K562 (cell line): ENCODE data around the gene EYA3. TPM values are rescaled to one million over a fixed set of nuclear protein-coding genes. Genes with fewer than 3 reads are reported as not detected.
A peak's percentile ranks its signal among the peaks of the same experiment; 100 is the strongest.

ENCODE experiments used
- CEBPB ChIP-seq: fragments of 450-650 bp; IDR thresholded peaks from 2 replicates; pipeline ENCODE4 v1.6.1; 2016; ENCODE audit warnings: missing genetic modification characterization, missing compliant biosample characterization
- FOSL1 ChIP-seq: fragments of 200-800 bp; sonication (Bioruptor generic); conservative IDR thresholded peaks from 2 replicates; pipeline ENCODE4 v1.6.1; 2016; ENCODE audit warnings: missing genetic modification characterization, missing compliant biosample characterization
- FOXM1 ChIP-seq, 2 experiments: fragments of 450-650 bp in 1 of 2; sonication (generic) in 1 of 2; formaldehyde crosslinking in 1 of 2; IDR thresholded peaks; 2 replicates each; pipeline versions ENCODE4 v1.6.1 to v1.9.0; 2017 to 2022; ENCODE audit warnings: low read depth in 2 of 2, mild to moderate bottlenecking in 2 of 2, missing genetic modification reagents in 1 of 2, moderate library complexity in 1 of 2
- HIVEP1 ChIP-seq: fragments of 250-450 bp; sonication (Bioruptor Pico); IDR thresholded peaks from 2 replicates; pipeline ENCODE4 v1.4.0; 2020; ENCODE audit warnings: mild to moderate bottlenecking
- IRF2 ChIP-seq: sonication (generic); formaldehyde crosslinking; IDR thresholded peaks from 2 replicates; pipeline ENCODE4 v1.8.1; 2022; ENCODE audit warnings: mild to moderate bottlenecking, missing genetic modification reagents
- MYBL2 ChIP-seq, 2 experiments: fragments of 450-650 bp in 1 of 2; sonication (generic) in 1 of 2; formaldehyde crosslinking in 1 of 2; IDR thresholded peaks; 2 replicates each; pipeline versions ENCODE4 v1.6.1 to v1.8.1; 2017 to 2022; ENCODE audit warnings: borderline replicate concordance in 1 of 2, inconsistent platforms in 1 of 2, low read depth in 1 of 2, mild to moderate bottlenecking in 1 of 2, missing genetic modification reagents in 1 of 2, moderate library complexity in 1 of 2
- POLR2AphosphoS5 ChIP-seq: IDR thresholded peaks from 2 replicates; pipeline ENCODE4 v1.6.1; 2011; ENCODE audit warnings: mild to moderate bottlenecking, low read depth, low read length, moderate library complexity; ENCODE audit not compliant: control insufficient read depth, insufficient read depth
- RBM39 ChIP-seq: fragments of 200-400 bp; formaldehyde crosslinking; optimal IDR thresholded peaks from 2 replicates; pipeline ENCODE3; 2018; ENCODE audit warnings: low read depth, low read length
- SAFB2 ChIP-seq: fragments of 200-400 bp; formaldehyde crosslinking; IDR thresholded peaks from 2 replicates; pipeline ENCODE4 v1.6.1; 2018; ENCODE audit warnings: borderline replicate concordance, low read length, low read depth, moderate library complexity; ENCODE audit not compliant: severe bottlenecking
- TEAD1 ChIP-seq, 2 experiments: fragments of 450-650 bp in 1 of 2; sonication (generic) in 1 of 2; formaldehyde crosslinking; IDR thresholded peaks; 2 replicates each; pipeline versions ENCODE4 v1.4.0 to v1.8.0; 2020 to 2022; ENCODE audit warnings: mild to moderate bottlenecking in 2 of 2, missing genetic modification reagents in 1 of 2
- TEAD4 ChIP-seq, 2 experiments: sonication (generic) in 1 of 2; formaldehyde crosslinking in 1 of 2; IDR thresholded peaks; 2 replicates each; pipeline versions ENCODE4 v1.6.1 to v1.8.0; 2012 to 2022; ENCODE audit warnings: borderline replicate concordance in 1 of 2, inconsistent platforms in 1 of 2, low read length in 1 of 2, mild to moderate bottlenecking in 1 of 2, missing genetic modification reagents in 1 of 2
- XRCC5 ChIP-seq: fragments of 200-400 bp; formaldehyde crosslinking; IDR thresholded peaks from 2 replicates; pipeline ENCODE4 v1.6.1; 2017; ENCODE audit warnings: low read depth, mild to moderate bottlenecking, low read length
- ZNF184 ChIP-seq: sonication (generic); formaldehyde crosslinking; IDR thresholded peaks from 2 replicates; pipeline ENCODE4 v1.5.0; 2020; ENCODE audit warnings: missing genetic modification reagents
- ZNF263 ChIP-seq: sonication (generic); formaldehyde crosslinking; IDR thresholded peaks from 2 replicates; pipeline ENCODE4 v1.8.0; 2022; ENCODE audit warnings: mild to moderate bottlenecking, missing genetic modification reagents, borderline replicate concordance
- ZNF384 ChIP-seq: IDR thresholded peaks from 2 replicates; pipeline ENCODE4 v1.6.1; 2012; ENCODE audit warnings: low read depth, low read length, improper control_type of control experiment
- ZNF561 ChIP-seq: fragments of 450-650 bp; formaldehyde crosslinking; conservative IDR thresholded peaks from 2 replicates; pipeline ENCODE4 v1.4.0; 2020; ENCODE audit warnings: mild to moderate bottlenecking, moderate library complexity
- polyA plus RNA-seq, 8 experiments: library from polyadenylated mRNA; depleted of rRNA in 4 of 8; stranded (reverse) in 5 of 8; unstranded in 3 of 8; fragments of >200 nt; fragmentation: Nextera tagmentation in 2 of 8; fragmentation: Illumina TruSeq in 1 of 8; extraction: Ambion mirVana in 2 of 8; extraction: Trizol in 1 of 8; gene quantifications; 2 replicates each; pipeline versions ENCODE4 v1.2.1 to v1.2.3, GENCODE V29; 2011 to 2014; ENCODE audit warnings: inconsistent platforms in 1 of 8, missing spikeins in 1 of 8
- total RNA-seq, 7 experiments: library from RNA; depleted of rRNA in 6 of 7; stranded (reverse); fragments of >200 nt in 6 of 7; fragmentation: Illumina TruSeq in 2 of 7; extraction: Trizol in 2 of 7; gene quantifications; 2 replicates each; pipeline versions ENCODE4 v1.2.1 to v1.2.3, GENCODE V29; 2011 to 2021; ENCODE audit warnings: low replicate concordance in 1 of 7
- TF ChIP-seq, protein P1 (sequence below), 2 experiments: IDR thresholded peaks in 1 of 2; conservative IDR thresholded peaks in 1 of 2; 2 replicates each; pipeline ENCODE4 v1.6.1; 2016; ENCODE audit warnings: low read depth in 2 of 2, mild to moderate bottlenecking in 1 of 2, missing compliant biosample characterization in 1 of 2, missing genetic modification characterization in 1 of 2, moderate library complexity in 1 of 2
- TF ChIP-seq, protein P2 (sequence below): fragments of 250-450 bp; sonication (Bioruptor Pico); IDR thresholded peaks from 2 replicates; pipeline ENCODE4 v1.4.0; 2020
- TF ChIP-seq, protein P3 (sequence below), 2 experiments: fragments of 450-650 bp in 1 of 2; sonication (generic) in 1 of 2; formaldehyde crosslinking in 1 of 2; IDR thresholded peaks in 1 of 2; conservative IDR thresholded peaks in 1 of 2; 2 replicates each; pipeline versions ENCODE4 v1.6.1 to v1.8.1; 2016 to 2023; ENCODE audit warnings: mild to moderate bottlenecking in 2 of 2, moderate library complexity in 2 of 2, inconsistent platforms in 1 of 2, missing genetic modification reagents in 1 of 2
- TF ChIP-seq, protein P4 (sequence below): fragments of 250-450 bp; sonication (Bioruptor Pico); IDR thresholded peaks from 2 replicates; pipeline ENCODE4 v1.5.1; 2021; ENCODE audit warnings: mild to moderate bottlenecking

EYA3 gene
- total and polyA plus RNA-seq, 9 of the 15 experiments (the other 6 are each of a cell fraction or from before 2014, with no cell fraction given) = 21.7 to 64.0 (median 43.6) TPM

DNA sequence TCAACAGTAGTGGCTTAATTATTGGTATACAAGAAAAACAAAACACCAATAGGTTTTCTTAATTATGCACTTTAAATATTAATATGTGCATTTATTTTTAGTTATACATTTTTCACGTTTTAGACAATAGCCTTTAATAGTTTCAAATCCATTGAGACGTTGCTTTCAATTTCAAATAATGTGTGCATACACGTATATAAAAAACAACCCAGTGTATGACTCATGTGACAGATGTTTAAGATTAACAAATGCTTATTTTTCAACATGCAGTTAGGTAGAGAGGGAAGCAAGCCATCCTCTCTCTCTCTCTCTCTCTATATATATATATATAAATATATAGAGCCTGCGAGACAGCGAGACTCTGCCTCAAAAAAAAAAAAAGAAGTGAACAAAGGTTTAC is 24.3 kb downstream of the EYA3 start (continued):
- TF ChIP-seq ZNF384 = no peak
- no peak for TF ChIP-seq RBM39
- TF ChIP-seq, protein P1, sequence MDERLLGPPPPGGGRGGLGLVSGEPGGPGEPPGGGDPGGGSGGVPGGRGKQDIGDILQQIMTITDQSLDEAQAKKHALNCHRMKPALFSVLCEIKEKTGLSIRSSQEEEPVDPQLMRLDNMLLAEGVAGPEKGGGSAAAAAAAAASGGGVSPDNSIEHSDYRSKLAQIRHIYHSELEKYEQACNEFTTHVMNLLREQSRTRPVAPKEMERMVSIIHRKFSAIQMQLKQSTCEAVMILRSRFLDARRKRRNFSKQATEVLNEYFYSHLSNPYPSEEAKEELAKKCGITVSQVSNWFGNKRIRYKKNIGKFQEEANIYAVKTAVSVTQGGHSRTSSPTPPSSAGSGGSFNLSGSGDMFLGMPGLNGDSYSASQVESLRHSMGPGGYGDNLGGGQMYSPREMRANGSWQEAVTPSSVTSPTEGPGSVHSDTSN (CRISPR knock-in tag; IDR thresholded peaks at IDR 0.05; ENCODE audit: low read depth) = no peak
- TF ChIP-seq, protein P1 (tag; conservative IDR thresholded peaks at IDR 0.05; ENCODE audit: low read depth) = no peak
- TF ChIP-seq, protein P2, sequence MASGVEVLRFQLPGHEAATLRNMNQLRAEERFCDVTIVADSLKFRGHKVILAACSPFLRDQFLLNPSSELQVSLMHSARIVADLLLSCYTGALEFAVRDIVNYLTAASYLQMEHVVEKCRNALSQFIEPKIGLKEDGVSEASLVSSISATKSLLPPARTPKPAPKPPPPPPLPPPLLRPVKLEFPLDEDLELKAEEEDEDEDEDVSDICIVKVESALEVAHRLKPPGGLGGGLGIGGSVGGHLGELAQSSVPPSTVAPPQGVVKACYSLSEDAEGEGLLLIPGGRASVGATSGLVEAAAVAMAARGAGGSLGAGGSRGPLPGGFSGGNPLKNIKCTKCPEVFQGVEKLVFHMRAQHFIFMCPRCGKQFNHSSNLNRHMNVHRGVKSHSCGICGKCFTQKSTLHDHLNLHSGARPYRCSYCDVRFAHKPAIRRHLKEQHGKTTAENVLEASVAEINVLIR (CRISPR knock-in tag) = no peak
- no peak for TF ChIP-seq POLR2AphosphoS5
- TF ChIP-seq MYBL2 (IDR thresholded peaks at IDR 0.05; ENCODE audit: low read depth) = peak; percentile 64; the same call in 1 of the 2 replicates
- TF ChIP-seq MYBL2 (CRISPR knock-in tag; IDR thresholded peaks at IDR 0.05; ENCODE audit: borderline replicate concordance) = no peak
- no peak for TF ChIP-seq CEBPB (tag)
- TF ChIP-seq SAFB2 = no peak
- TF ChIP-seq IRF2 = no peak
- 0 out of 2 replicates have a peak, but pooled peaks have one; percentile 18 for TF ChIP-seq TEAD4 (IDR thresholded peaks at IDR 0.05; ENCODE audit: low read length)
- no peak for TF ChIP-seq TEAD4 (CRISPR knock-in tag; IDR thresholded peaks at IDR 0.05; ENCODE audit: borderline replicate concordance)
- TF ChIP-seq ZNF184 (CRISPR knock-in tag) = no peak
- peak; percentile 83 for TF ChIP-seq FOSL1 (tag)
- no peak for TF ChIP-seq HIVEP1 (CRISPR knock-in tag)
- TF ChIP-seq XRCC5 = no peak
- peak; percentile 48; the same call in 1 of the 2 replicates for TF ChIP-seq FOXM1 (IDR thresholded peaks at IDR 0.05; ENCODE audit: low read depth)
- TF ChIP-seq FOXM1 (CRISPR knock-in tag; IDR thresholded peaks at IDR 0.05; ENCODE audit: low read depth) = no peak
- TF ChIP-seq, protein P3, sequence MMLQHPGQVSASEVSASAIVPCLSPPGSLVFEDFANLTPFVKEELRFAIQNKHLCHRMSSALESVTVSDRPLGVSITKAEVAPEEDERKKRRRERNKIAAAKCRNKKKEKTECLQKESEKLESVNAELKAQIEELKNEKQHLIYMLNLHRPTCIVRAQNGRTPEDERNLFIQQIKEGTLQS (IDR thresholded peaks at IDR 0.05) = peak; percentile 78
- TF ChIP-seq, protein P3 (CRISPR knock-in tag; conservative IDR thresholded peaks at IDR 0.05) = no peak
- no peak for TF ChIP-seq ZNF263 (CRISPR knock-in tag)
- no peak for TF ChIP-seq TEAD1 (CRISPR knock-in tag; IDR thresholded peaks at IDR 0.05)
- TF ChIP-seq, protein P4, sequence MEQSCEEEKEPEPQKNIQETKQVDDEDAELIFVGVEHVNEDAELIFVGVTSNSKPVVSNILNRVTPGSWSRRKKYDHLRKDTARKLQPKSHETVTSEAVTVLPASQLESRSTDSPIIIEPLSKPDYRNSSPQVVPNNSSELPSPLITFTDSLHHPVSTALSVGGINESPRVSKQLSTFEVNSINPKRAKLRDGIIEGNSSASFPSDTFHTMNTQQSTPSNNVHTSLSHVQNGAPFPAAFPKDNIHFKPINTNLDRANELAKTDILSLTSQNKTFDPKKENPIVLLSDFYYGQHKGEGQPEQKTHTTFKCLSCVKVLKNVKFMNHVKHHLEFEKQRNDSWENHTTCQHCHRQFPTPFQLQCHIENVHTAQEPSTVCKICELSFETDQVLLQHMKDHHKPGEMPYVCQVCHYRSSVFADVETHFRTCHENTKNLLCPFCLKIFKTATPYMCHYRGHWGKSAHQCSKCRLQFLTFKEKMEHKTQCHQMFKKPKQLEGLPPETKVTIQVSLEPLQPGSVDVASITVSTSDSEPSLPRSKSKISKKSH = no peak
- TF ChIP-seq ZNF561 = no peak
